H1 (cell line): ENCODE results near the gene NLK. TPM values are rescaled to one million over a fixed set of nuclear protein-coding genes. Genes with fewer than 3 reads are reported as not detected.

Experiments used
- CTCF ChIA-PET: fragments of 300-600 bp; sonication (Branson Sonifier 250); formaldehyde crosslinking; loops from one replicate; lab custom pipeline; 2021; ENCODE audit not compliant: partially characterized antibody; lab: Charles Lee
- POLR2A ChIA-PET: fragments of 300-600 bp; sonication (Branson Sonifier 250); formaldehyde crosslinking; loops from one replicate; lab custom pipeline; 2021; ENCODE audit warnings: inconsistent platforms; ENCODE audit not compliant: partially characterized antibody; lab: Charles Lee
- DNase-seq, 2 experiments: peaks; one replicate each; pipeline versions ENCODE4 v3.0.0 to v3.0.0-alpha.2; 2010 to 2022; ENCODE audit warnings: low spot score in 2 of 2, low read depth in 1 of 2, mixed read lengths in 1 of 2
- FAIRE-seq: peaks from 2 replicates; lab custom pipeline; 2011; peaks lifted over from hg19 to GRCh38; lab: Jason Lieb, UNC
- H2AFZ ChIP-seq: 2 replicates; pipeline ENCODE4 v1.8.1; 2012; ENCODE audit warnings: low read length, inconsistent platforms
- H2AK5ac ChIP-seq: 2 replicates; pipeline ENCODE4 v1.6.1; 2013; ENCODE audit warnings: low read depth, low read length
- H2BK120ac ChIP-seq: replicated peaks from 2 replicates; pipeline ENCODE3; 2013; ENCODE audit warnings: low read depth, low read length, inconsistent platforms
- H2BK12ac ChIP-seq: 2 replicates; pipeline ENCODE4 v1.6.1; 2013; ENCODE audit warnings: low read depth, low read length
- H2BK15ac ChIP-seq: 2 replicates; pipeline ENCODE4 v1.6.1; 2013; ENCODE audit warnings: low read length
- H2BK20ac ChIP-seq: 2 replicates; pipeline ENCODE4 v1.6.1; 2013; ENCODE audit warnings: low read length
- H2BK5ac ChIP-seq: 2 replicates; pipeline ENCODE4 v1.6.1; 2013; ENCODE audit warnings: low read depth, low read length
- H3K14ac ChIP-seq: 2 replicates; pipeline ENCODE4 v1.6.1; 2013; ENCODE audit warnings: inconsistent platforms; ENCODE audit not compliant: insufficient read length
- H3K18ac ChIP-seq: 2 replicates; pipeline ENCODE4 v1.6.1; 2013; ENCODE audit warnings: low read length; ENCODE audit errors: extremely low read depth
- H3K23ac ChIP-seq: 2 replicates; pipeline ENCODE4 v1.6.1; 2013; ENCODE audit warnings: inconsistent platforms; ENCODE audit not compliant: insufficient read length
- H3K23me2 ChIP-seq: 2 replicates; pipeline ENCODE4 v1.6.1; 2013; ENCODE audit warnings: low read depth, low read length
- H3K27ac ChIP-seq: 2 replicates; pipeline ENCODE4 v1.6.1; 2011; ENCODE audit warnings: low read depth, low read length, inconsistent platforms
- H3K27me3 ChIP-seq, 4 experiments: replicated peaks in 1 of 4; 1 replicate in 1 of 4; 2 replicates in 3 of 4; pipeline versions ENCODE4 v1.6.1 to v1.8.1; 2011 to 2013; ENCODE audit warnings: low read length in 3 of 4, mild to moderate bottlenecking in 3 of 4, inconsistent platforms in 2 of 4, mixed read lengths in 2 of 4, moderate library complexity in 1 of 4; ENCODE audit not compliant: control insufficient read depth in 3 of 4, insufficient read depth in 3 of 4; ENCODE audit errors: extremely low read depth in 1 of 4
- H3K36me3 ChIP-seq, 4 experiments: 2 replicates each; pipeline versions ENCODE4 v1.6.1 to v1.8.1; 2011 to 2013; ENCODE audit warnings: mild to moderate bottlenecking in 4 of 4, low read length in 3 of 4, moderate library complexity in 2 of 4, control low read depth in 1 of 4, inconsistent platforms in 1 of 4; ENCODE audit not compliant: insufficient read depth in 4 of 4, control insufficient read depth in 2 of 4
- H3K4ac ChIP-seq: replicated peaks from 2 replicates; pipeline ENCODE3; 2013; ENCODE audit warnings: low read length, low read depth, mixed read lengths, inconsistent platforms; ENCODE audit not compliant: insufficient read length
- H3K4me1 ChIP-seq, 4 experiments: replicated peaks in 1 of 4; 1 replicate in 1 of 4; 2 replicates in 3 of 4; pipeline versions ENCODE4 v1.6.1 to v1.8.1; 2011 to 2013; ENCODE audit warnings: low read length in 3 of 4, inconsistent platforms in 2 of 4, mixed read lengths in 1 of 4; ENCODE audit not compliant: insufficient read depth in 4 of 4, control insufficient read depth in 3 of 4
- H3K4me2 ChIP-seq, 2 experiments: 2 replicates each; pipeline versions ENCODE4 v1.6.1 to v1.8.1; 2011 to 2013; ENCODE audit warnings: low read depth in 2 of 2, low read length in 2 of 2, control low read depth in 1 of 2, inconsistent platforms in 1 of 2, mild to moderate bottlenecking in 1 of 2; ENCODE audit not compliant: insufficient read depth in 1 of 2
- H3K4me3 ChIP-seq, 4 experiments: fragments of 200-600, 300-600 bp in 1 of 4; sonication (generic), shearing (Covaris generic), sonication (Bioruptor Twin) in 1 of 4; 2 replicates each; pipeline versions ENCODE4 v1.5.1 to v1.8.1; 2011 to 2016; ENCODE audit warnings: low read length in 4 of 4, low read depth in 3 of 4, control low read depth in 2 of 4, inconsistent platforms in 2 of 4, mild to moderate bottlenecking in 2 of 4, mixed read lengths in 1 of 4, moderate library complexity in 1 of 4; ENCODE audit not compliant: insufficient read depth in 2 of 4; ENCODE audit errors: extremely low read depth in 1 of 4
- H3K56ac ChIP-seq: replicated peaks from 2 replicates; pipeline ENCODE3; 2013; ENCODE audit warnings: low read depth, mild to moderate bottlenecking, mixed read lengths, low read length, inconsistent platforms; ENCODE audit not compliant: insufficient read length
- H3K79me1 ChIP-seq: 2 replicates; pipeline ENCODE4 v1.6.1; 2013; ENCODE audit warnings: low read depth, low read length, control low read depth
- H3K79me2 ChIP-seq, 2 experiments: 2 replicates each; pipeline versions ENCODE4 v1.6.1 to v1.8.1; 2012 to 2013; ENCODE audit warnings: low read length in 2 of 2, mild to moderate bottlenecking in 2 of 2, inconsistent platforms in 1 of 2; ENCODE audit not compliant: insufficient read depth in 2 of 2, control insufficient read depth in 1 of 2
- H3K9ac ChIP-seq, 4 experiments: replicated peaks in 1 of 4; 1 replicate in 1 of 4; 2 replicates in 3 of 4; pipeline versions ENCODE4 v1.6.1 to v1.8.1; 2011 to 2013; ENCODE audit warnings: low read depth in 3 of 4, low read length in 3 of 4, control low read depth in 2 of 4, mild to moderate bottlenecking in 2 of 4, moderate library complexity in 2 of 4, inconsistent platforms in 1 of 4; ENCODE audit errors: extremely low read depth in 1 of 4
- H3K9me3 ChIP-seq, 2 experiments: 2 replicates each; pipeline versions ENCODE4 v1.6.1 to v1.8.1; 2012 to 2013; ENCODE audit warnings: mild to moderate bottlenecking in 2 of 2, moderate library complexity in 2 of 2, control low read depth in 1 of 2, inconsistent platforms in 1 of 2, low read depth in 1 of 2, low read length in 1 of 2, mixed read lengths in 1 of 2; ENCODE audit not compliant: insufficient read depth in 2 of 2
- H4K20me1 ChIP-seq, 2 experiments: replicated peaks in 1 of 2; 2 replicates each; pipeline versions ENCODE3 to v1.8.1; 2011 to 2013; ENCODE audit warnings: inconsistent platforms in 2 of 2, low read length in 2 of 2, mild to moderate bottlenecking in 1 of 2; ENCODE audit not compliant: insufficient read depth in 2 of 2, control insufficient read depth in 1 of 2
- H4K5ac ChIP-seq: 2 replicates; pipeline ENCODE4 v1.6.1; 2013; ENCODE audit warnings: low read length, low read depth, mixed read lengths, inconsistent platforms; ENCODE audit not compliant: insufficient read length
- H4K8ac ChIP-seq: 2 replicates; pipeline ENCODE4 v1.8.0; 2013; ENCODE audit warnings: mild to moderate bottlenecking, moderate library complexity, low read length, inconsistent platforms; ENCODE audit not compliant: insufficient read depth; ENCODE audit errors: extremely low read depth
- H4K91ac ChIP-seq: replicated peaks from 2 replicates; pipeline ENCODE3; 2013; ENCODE audit warnings: low read length, mixed read lengths, inconsistent platforms; ENCODE audit not compliant: insufficient read length
- ASH2L ChIP-seq: fragments of 200-600, 300-600 bp; sonication (generic); IDR thresholded peaks from one replicate; pipeline ENCODE4 v1.7.1; 2017; ENCODE audit warnings: low read length
- BCL11A ChIP-seq, 2 experiments: IDR thresholded peaks; one replicate each; pipeline ENCODE4 v1.6.1; 2011; ENCODE audit warnings: low read depth in 2 of 2, low read length in 2 of 2, mild to moderate bottlenecking in 2 of 2
- CBX5 ChIP-seq: fragments of 300-800, 300-1000 bp; sonication (generic); IDR thresholded peaks from 2 replicates; pipeline ENCODE4 v1.7.1; 2016; ENCODE audit warnings: antibody characterized with exemption, low read length, low read depth
- EGR1 ChIP-seq: IDR thresholded peaks from 2 replicates; pipeline ENCODE4 v1.6.1; 2011; ENCODE audit warnings: low read depth, low read length, borderline replicate concordance
- GABPA ChIP-seq: IDR thresholded peaks from 2 replicates; pipeline ENCODE4 v1.6.1; 2011; ENCODE audit warnings: mild to moderate bottlenecking, low read length, moderate library complexity, borderline replicate concordance; ENCODE audit not compliant: insufficient read depth
- JUND ChIP-seq: IDR thresholded peaks from 2 replicates; pipeline ENCODE4 v1.6.1; 2011; ENCODE audit warnings: mild to moderate bottlenecking, improper control_type of control experiment, low read length
- KDM1A ChIP-seq: fragments of 200-600, 300-600 bp; sonication (generic); IDR thresholded peaks from 2 replicates; pipeline ENCODE4 v1.7.1; 2016; ENCODE audit warnings: mild to moderate bottlenecking, low read length, borderline replicate concordance
- KDM4A ChIP-seq: IDR thresholded peaks from one replicate; pipeline ENCODE4 v1.7.1; 2012; ENCODE audit warnings: low read depth, mild to moderate bottlenecking, moderate library complexity, low read length, inconsistent platforms; ENCODE audit not compliant: severe bottlenecking
- NANOG ChIP-seq: IDR thresholded peaks from 2 replicates; pipeline ENCODE4 v1.6.1; 2011; ENCODE audit warnings: low read length, low read depth, mild to moderate bottlenecking, inconsistent platforms; ENCODE audit not compliant: insufficient read depth, poor library complexity, severe bottlenecking
- PHF8 ChIP-seq: fragments of 200-600 bp; sonication (generic); conservative IDR thresholded peaks from 2 replicates; pipeline ENCODE4 v1.7.1; 2012; ENCODE audit warnings: low read depth, mild to moderate bottlenecking, inconsistent platforms, low read length, moderate library complexity
- POLR2AphosphoS5 ChIP-seq: IDR thresholded peaks from 2 replicates; pipeline ENCODE4 v1.6.1; 2011; ENCODE audit warnings: low read depth, low read length
- RFX5 ChIP-seq: IDR thresholded peaks from 2 replicates; pipeline ENCODE4 v1.6.1; 2011; ENCODE audit warnings: low read depth, low read length, improper control_type of control experiment, borderline replicate concordance
- RXRA ChIP-seq: IDR thresholded peaks from 2 replicates; pipeline ENCODE4 v1.6.1; 2011; ENCODE audit warnings: low read depth, mild to moderate bottlenecking, low read length, moderate library complexity; ENCODE audit not compliant: insufficient read depth
- SIX5 ChIP-seq: IDR thresholded peaks from 2 replicates; pipeline ENCODE4 v1.6.1; 2011; ENCODE audit warnings: mild to moderate bottlenecking, low read depth, low read length
- TAF1 ChIP-seq: IDR thresholded peaks from 2 replicates; pipeline ENCODE4 v1.6.1; 2011; ENCODE audit warnings: mild to moderate bottlenecking, low read depth, low read length
- TAF7 ChIP-seq: optimal IDR thresholded peaks from 2 replicates; pipeline ENCODE3; 2011; ENCODE audit warnings: low read depth, mild to moderate bottlenecking, inconsistent platforms, low read length, moderate library complexity, borderline replicate concordance
- YY1 ChIP-seq: IDR thresholded peaks from 2 replicates; pipeline ENCODE4 v1.6.1; 2011; ENCODE audit warnings: low read depth, mild to moderate bottlenecking, low read length
- polyA plus RNA-seq, 7 experiments: library from polyadenylated mRNA; depleted of rRNA in 3 of 7; stranded (reverse) in 5 of 7; unstranded in 2 of 7; fragments of >200 nt in 5 of 7; fragments of 200-250 nt in 2 of 7; gene quantifications; 1 replicate in 5 of 7; 2 replicates in 1 of 7; 4 replicates in 1 of 7; pipeline versions ENCODE4 v1.2.1 to v1.2.3, GENCODE V29; 2011 to 2013; ENCODE audit warnings: missing spikeins in 2 of 7, mixed read lengths in 2 of 7
- total RNA-seq: library from RNA; stranded (reverse); fragmentation: NEBNext Ultra II Directional; extraction: Animal tissue kit (Norgen Biotek cat#: 25700); gene quantifications from 2 replicates; pipeline ENCODE4 v1.2.1, GENCODE V29; 2021

The NLK gene
- total and polyA plus RNA-seq, 2 of the 8 experiments (the other 6 are each of a cell fraction or from before 2014, with no cell fraction given), result 30.8 to 49.9 TPM

- Histone ChIP-seq H2BK120ac (no peak overlapping the region), H3K23ac (no peak overlapping the region), H3K56ac (no peak overlapping the region), H3K14ac (no peak overlapping the region), H3K27ac (no peak overlapping the region), H3K23me2 (no peaks in the 10 kb centered on the region), H3K9ac (no peak overlapping the region), H3K4me3 (no peak overlapping the region), H4K20me1 (no peaks in the 10 kb centered on the region), H2BK12ac (no peak overlapping the region), H2BK5ac (no peak overlapping the region), H4K91ac (no peak overlapping the region), H4K8ac (no peak overlapping the region), H3K79me2 (no peaks in the 10 kb centered on the region), H2AK5ac (no peak overlapping the region), H3K36me3 (peaks cover 0 to 34% (median 7%) of the 10 kb centered on the region in 4 experiments; a peak in 5 of 8 replicates), H2BK20ac (no peak overlapping the region), H3K4me1 (no peaks in the 10 kb centered on the region), H2BK15ac (no peak overlapping the region), H3K27me3 (no peaks in the 10 kb centered on the region), H2AFZ (no peak overlapping the region), H3K18ac (no peak overlapping the region), H3K79me1 (no peaks in the 10 kb centered on the region), H4K5ac (no peak overlapping the region), H3K4ac (no peak overlapping the region), H3K4me2 (no peak overlapping the region), H3K9me3 (no peaks in the 10 kb centered on the region)
- DNase-seq (no peak), FAIRE-seq (no peak)
- ChIA-PET CTCF (interaction anchor here (0.7 to 1.5 kb wide), 4 partner anchors 12 to 83 kb away, joined by 3 read pairs; no protein-coding TSS in a partner anchor), POLR2A (no interaction called here)
- TF ChIP-seq RFX5 (no peak), JUND (no peak), KDM4A (no peak), EGR1 (no peak), ASH2L (no peak), NANOG (no peak), TAF7 (no peak), KDM1A (no peak), PHF8 (no peak), YY1 (no peak), RXRA (no peak), BCL11A (IDR thresholded peaks at IDR 0.05; ENCODE audit: low read depth in 2 of 2, low read length in 2 of 2) (no peak), POLR2AphosphoS5 (no peak), GABPA (no peak), CBX5 (no peak), TAF1 (no peak), SIX5 (no peak)
These were observed 151.9 kb downstream of the NLK start for GRCh38 chr17:28194382-28194781.
